ENCODE measurements around the gene ELF4.
A peak's percentile ranks its signal among the peaks of the same experiment; 100 is the strongest.

The ELF4 gene

DNA sequence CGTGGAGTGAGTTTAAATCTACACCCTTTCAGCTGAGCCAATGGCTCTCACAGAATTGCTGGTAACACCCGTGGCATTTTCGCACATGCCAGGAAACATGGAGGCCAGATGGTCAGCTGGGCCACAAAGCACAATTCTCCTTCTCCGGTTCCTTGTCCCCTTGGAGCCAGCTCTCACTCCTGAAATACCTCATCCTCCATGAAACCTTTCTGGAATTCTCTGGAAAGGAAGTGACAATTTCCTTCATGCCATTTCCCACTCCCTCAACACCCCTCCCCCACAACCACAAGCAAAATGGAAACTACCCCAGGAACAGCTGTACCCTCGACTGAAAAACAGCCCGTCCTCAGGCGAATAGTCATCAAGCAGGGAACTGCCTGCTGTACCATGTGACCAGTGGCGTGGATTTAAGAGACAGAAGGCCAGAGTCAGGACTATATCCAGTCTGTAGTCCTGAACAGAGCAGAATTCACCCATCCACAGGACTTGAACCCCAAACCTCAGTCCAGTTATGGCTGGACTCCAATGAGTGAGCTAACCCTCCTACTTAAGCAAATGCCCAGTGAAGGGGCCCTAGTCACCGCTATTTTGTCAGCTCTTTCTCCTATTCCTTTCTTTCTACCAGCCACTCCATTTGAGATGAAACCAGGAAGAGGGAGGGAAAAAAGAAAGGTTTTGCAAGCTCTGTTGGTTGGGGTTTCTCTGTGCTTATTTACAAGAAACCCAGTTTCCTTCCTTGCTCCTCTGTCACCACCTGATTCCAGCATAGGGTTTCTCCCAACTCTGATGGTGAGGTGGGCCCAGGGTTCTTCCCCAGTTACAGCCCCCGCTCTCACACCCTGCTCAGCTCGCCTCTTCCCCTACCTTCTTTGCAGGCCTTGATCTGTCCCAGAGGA lies 24.5 kb downstream of the ELF4 start:
- no peak for DNase-seq

GRCh38 chrX:130084631-130085237 lies 25.6 kb downstream of the ELF4 start:
- no peak for DNase-seq

GRCh38 chrX:130083656-130084382 lies 26.5 kb downstream of the ELF4 start:
- DNase-seq = no peak

- no peak for DNase-seq
Observed at GRCh38 chrX:130083107-130083490, 27.2 kb downstream of the ELF4 start.

- no peak for DNase-seq
Observed at GRCh38 chrX:130082244-130083106, 27.8 kb downstream of the ELF4 start.

GRCh38 chrX:130081421-130082045 lies 28.8 kb downstream of the ELF4 start:
- DNase-seq = no peak

DNA sequence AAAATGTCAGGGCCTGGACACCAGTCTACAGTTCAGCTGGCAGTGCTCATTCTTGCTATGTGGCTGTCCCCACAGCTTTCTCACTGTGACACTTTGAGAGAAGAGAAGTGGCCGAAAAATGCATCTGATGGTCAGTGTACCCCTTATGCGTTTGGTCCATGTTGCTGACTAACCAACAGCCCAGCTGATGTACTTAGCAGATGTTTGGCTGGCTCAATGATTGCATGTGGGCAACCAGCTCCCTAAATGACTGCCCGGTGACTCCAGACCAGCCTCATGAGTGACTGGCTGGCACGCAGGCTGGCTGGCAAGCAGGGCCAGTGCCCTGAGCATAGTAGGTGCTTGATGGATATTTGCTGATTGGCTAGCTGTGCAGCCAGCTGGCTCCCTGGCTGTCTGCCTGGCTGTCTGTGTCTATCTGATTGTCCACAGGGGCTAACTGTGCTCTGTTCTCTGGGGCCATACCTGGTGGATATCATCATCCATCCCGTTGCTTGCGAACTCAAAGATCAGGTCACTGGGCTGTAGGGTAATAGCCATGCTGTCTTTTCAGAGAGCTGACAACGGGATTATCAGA lies 29.4 kb downstream of the ELF4 start:
- no peak for DNase-seq

GRCh38 chrX:130079824-130080406 lies 30.4 kb downstream of the ELF4 start:
- DNase-seq = peak in 42 of 58 donors; percentile 0 to 59 (median 12)

GRCh38 chrX:130075777-130076176 lies 34.5 kb downstream of the ELF4 start:
- DNase-seq = no peak

- DNase-seq = no peak
Observed at GRCh38 chrX:130072345-130072740, 38.0 kb downstream of the ELF4 start.

- no peak for DNase-seq
Observed at GRCh38 chrX:130071611-130072344, 38.5 kb downstream of the ELF4 start.

DNA sequence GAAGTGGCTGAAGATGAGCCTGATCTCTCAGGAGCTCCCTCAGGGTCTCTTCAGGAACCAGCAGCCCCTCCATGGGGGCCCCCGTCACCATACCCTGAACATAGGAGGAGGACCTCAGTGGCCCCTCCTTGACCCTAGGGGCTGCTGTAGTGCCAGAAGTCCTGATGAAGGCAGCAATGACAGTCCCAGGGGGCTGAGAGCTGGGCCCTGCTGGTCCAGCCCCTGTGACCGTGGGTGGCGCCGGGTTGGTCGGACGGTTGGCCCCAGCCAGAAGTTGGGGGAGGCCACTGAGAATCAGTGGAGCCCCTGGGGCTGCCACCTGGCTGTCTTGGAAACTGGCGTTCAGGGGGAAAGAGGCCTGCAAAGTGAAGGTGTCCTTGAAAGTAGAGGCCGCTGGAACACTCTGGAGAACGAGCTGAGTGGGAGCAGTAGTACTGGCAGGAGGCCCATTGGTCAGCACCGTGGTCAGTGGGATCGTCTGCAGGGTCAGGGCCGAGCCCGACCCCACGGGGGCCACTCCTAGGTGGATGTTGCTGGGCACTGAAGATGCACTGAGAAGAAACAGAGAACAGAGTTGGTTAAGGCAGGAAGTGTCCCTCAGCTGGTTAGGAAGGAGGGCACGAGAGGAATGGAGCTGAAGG lies 43.2 kb downstream of the ELF4 start:
- no peak for DNase-seq

DNA sequence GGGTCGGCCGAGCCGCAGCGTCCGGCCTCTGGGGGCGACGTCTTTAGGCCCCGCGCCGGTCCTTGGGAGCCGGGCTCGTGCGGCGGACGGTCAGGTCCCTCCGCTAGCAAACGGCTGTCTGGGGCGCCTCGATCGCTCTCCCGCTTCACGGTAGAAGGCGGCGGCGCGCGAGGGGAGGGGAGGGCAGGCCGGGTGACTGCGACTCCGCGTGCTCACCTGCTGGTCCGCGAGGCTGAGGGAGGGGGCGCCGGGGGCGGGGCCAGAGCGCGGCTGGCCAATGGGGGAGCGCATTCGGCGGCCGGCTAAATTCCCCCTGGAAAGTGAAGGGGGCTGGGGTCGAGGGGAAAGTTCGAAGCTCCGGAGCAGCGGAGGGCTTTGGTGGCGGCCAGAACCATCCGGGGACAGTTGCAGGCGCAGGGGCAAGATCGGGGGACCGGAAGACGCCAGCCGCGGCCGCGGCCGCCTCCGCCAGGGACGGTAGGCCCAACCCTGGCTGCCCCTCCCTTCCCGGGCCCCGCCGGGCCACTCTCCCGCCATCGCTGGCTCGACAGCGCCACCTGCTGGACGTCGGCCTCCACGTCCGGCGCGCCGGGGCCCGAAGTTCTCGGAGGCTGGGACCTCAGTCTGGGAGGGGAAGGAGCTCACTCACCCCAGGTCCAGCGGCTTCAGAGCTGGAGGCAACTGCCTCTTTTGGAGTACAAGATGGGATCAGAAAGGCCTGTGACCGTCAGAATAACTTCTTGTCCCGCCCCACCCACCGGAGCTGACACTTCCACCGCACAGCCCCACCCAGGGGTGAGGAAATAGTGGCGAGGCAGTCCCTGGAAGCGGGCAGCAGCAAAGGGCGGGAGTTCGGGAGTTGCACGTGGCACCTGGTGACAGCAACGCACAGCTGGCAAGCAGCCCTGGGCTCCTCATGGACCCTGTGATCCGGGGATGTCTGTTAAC lies 49.9 kb downstream of the ELF4 start:
- peak in 55 of 58 donors; percentile 4 to 76 (median 47) for DNase-seq

GRCh38 chrX:130058652-130059051 lies 51.6 kb downstream of the ELF4 start:
- no peak for DNase-seq

DNA sequence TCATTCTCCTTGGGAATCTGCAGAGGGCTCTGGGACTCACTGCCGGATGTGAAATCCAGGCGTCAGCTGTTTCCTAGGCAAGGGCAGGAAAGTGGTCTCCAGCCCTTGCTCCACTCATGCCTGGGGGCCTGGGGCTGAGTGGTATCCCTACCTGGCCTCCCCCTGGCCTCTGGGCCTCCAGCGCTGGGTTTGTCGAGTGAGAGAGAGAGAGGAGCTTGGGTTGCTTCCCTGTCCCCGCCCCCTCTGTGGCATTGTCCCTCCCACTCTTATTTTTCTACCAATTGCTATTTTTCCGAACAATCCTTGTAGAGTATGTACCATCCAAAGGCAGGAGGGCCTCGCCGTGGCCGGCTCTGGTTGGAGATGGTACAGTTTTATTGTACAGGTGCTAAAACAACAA lies 53.1 kb downstream of the ELF4 start:
- DNase-seq = peak in 1 of 58 donors; percentile 4

DNA sequence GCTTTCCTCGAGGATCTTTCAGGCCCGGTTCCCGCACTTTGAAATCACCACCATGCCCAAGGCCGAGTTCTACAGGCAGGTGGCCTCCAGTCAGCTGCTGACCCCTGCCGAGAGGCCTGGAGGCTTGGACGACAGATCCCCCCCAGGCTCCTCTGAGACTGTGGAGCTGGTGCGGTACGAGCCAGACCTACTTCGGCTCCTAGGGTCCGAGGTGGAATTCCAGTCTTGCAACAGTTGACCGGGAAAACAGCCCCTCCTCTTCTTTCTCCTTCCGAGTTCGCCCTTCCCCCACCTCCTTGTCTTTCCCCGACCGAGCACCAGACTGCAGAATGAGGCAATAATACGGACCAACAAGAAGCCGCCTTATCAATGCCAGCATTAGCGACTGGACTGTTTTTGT lies 54.4 kb downstream of the ELF4 start:
- no peak for DNase-seq

GRCh38 chrX:130055103-130055502 lies 55.2 kb downstream of the ELF4 start:
- DNase-seq = peak in 1 of 58 donors; percentile 2

All from anterior cingulate cortex (tissue), 58 donors.